Measurements from ENCODE around the gene ASIC1. TPM values are rescaled to one million over a fixed set of nuclear protein-coding genes. Genes with fewer than 3 reads are reported as not detected.

The ASIC1 gene
- total RNA-seq, 1 experiment from 2014 or later: 6.0 TPM

GRCh38 chr12:50110127-50110761, 52.8 kb downstream of the ASIC1 start:
- peaks cover 14% of the 10 kb centered on the region; the same call in 1 of the 2 replicates for H3K4me1 ChIP-seq (ENCODE audit: insufficient read depth, low read length)
- H3K79me2 ChIP-seq (ENCODE audit: low read length): peaks cover 28% of the 10 kb centered on the region
- no peaks in the 10 kb centered on the region for H3K27me3 ChIP-seq (ENCODE audit: low read length)
- H3F3A ChIP-seq (ENCODE audit: low read length, unreplicated experiment): no peaks in the 10 kb centered on the region
- no peak overlapping the region for H3K27ac ChIP-seq (ENCODE audit: low read length)
- 0 out of 2 replicates have a peak, but pooled peaks cover 5% of the 10 kb centered on the region for H4K20me1 ChIP-seq (ENCODE audit: low read length)
- H2AFZ ChIP-seq (ENCODE audit: low read length): peak overlapping the region; percentile 48; the same call in 1 of the 2 replicates
- no TSS peak for BruUV-seq (replicated peaks)
- POLR2A ChIA-PET (ENCODE audit: unreplicated experiment): interaction anchor here (0.6 kb wide), 1 partner anchor 147 kb away, joined by 3 read pairs; no protein-coding TSS in a partner anchor
- ATAC-seq (no peak), DNase-seq (no peak)
- H3K9me3 ChIP-seq (ENCODE audit: low read length): no peaks in the 10 kb centered on the region
- no peak overlapping the region for H3K4me2 ChIP-seq (ENCODE audit: low read length)
- H3K4me3 ChIP-seq (ENCODE audit: low read length): no peak overlapping the region
- intact Hi-C loops (cut with micrococcal nuclease): loop anchor here (5.0 kb wide), 1 partner anchor 33 kb away; no protein-coding TSS in a partner anchor
- H3K36me3 ChIP-seq (ENCODE audit: low read depth, low read length): no peaks in the 10 kb centered on the region
- CTCF ChIA-PET: interaction anchor here (0.6 to 0.8 kb wide), 2 partner anchors 26 to 150 kb away, joined by 3 to 4 read pairs; no protein-coding TSS in a partner anchor
- H3K9ac ChIP-seq (ENCODE audit: low read length): no peak overlapping the region
- H3K9me2 ChIP-seq (replicated peaks; ENCODE audit: low read length): no peaks in the 10 kb centered on the region
- no peak for TF ChIP-seq EZH2 (IDR thresholded peaks at IDR 0.05; ENCODE audit: low read length, unreplicated experiment)
- no peak for TF ChIP-seq CTCF (conservative IDR thresholded peaks at IDR 0.05; ENCODE audit: low read depth, low read length)
- no peak for TF ChIP-seq EZH2phosphoT487 (IDR thresholded peaks at IDR 0.05; ENCODE audit: borderline replicate concordance, low read length)

GRCh38 chr12:50110762-50111351, 53.5 kb downstream of the ASIC1 start:
- Histone ChIP-seq H3K4me2 (ENCODE audit: low read length) (0 out of 2 replicates have a peak overlapping the region, but pooled peaks have one; percentile 46), H3K9ac (ENCODE audit: low read length) (no peak overlapping the region), H3K4me3 (ENCODE audit: low read length) (no peak overlapping the region), H3K27ac (ENCODE audit: low read length) (no peak overlapping the region), H3K4me1 (ENCODE audit: insufficient read depth, low read length) (peaks cover 14% of the 10 kb centered on the region; the same call in 1 of the 2 replicates), H3K9me3 (ENCODE audit: low read length) (no peaks in the 10 kb centered on the region), H2AFZ (ENCODE audit: low read length) (peak overlapping the region; percentile 48; the same call in 1 of the 2 replicates), H3K27me3 (ENCODE audit: low read length) (no peaks in the 10 kb centered on the region), H4K20me1 (ENCODE audit: low read length) (0 out of 2 replicates have a peak, but pooled peaks cover 5% of the 10 kb centered on the region), H3F3A (ENCODE audit: low read length, unreplicated experiment) (no peaks in the 10 kb centered on the region), H3K79me2 (ENCODE audit: low read length) (peaks cover 34% of the 10 kb centered on the region), H3K36me3 (ENCODE audit: low read depth, low read length) (no peaks in the 10 kb centered on the region), H3K9me2 (replicated peaks; ENCODE audit: low read length) (no peaks in the 10 kb centered on the region)
- ATAC-seq: no peak
- BruUV-seq (replicated peaks): no TSS peak
- intact Hi-C loops (cut with micrococcal nuclease): loop anchor here (5.0 kb wide), 1 partner anchor 34 kb away; no protein-coding TSS in a partner anchor
- ChIA-PET POLR2A (ENCODE audit: unreplicated experiment) (interaction anchor here (0.6 kb wide), 1 partner anchor 148 kb away, joined by 3 read pairs; no protein-coding TSS in a partner anchor), CTCF (interaction anchor here (0.6 to 1.8 kb wide), 4 partner anchors 15 to 150 kb away, joined by 3 to 19 read pairs (median 4); no protein-coding TSS in a partner anchor)
- peak; percentile 22 for DNase-seq
- TF ChIP-seq EZH2 (IDR thresholded peaks at IDR 0.05; ENCODE audit: low read length, unreplicated experiment) (no peak), CTCF (conservative IDR thresholded peaks at IDR 0.05; ENCODE audit: low read depth, low read length) (no peak), EZH2phosphoT487 (IDR thresholded peaks at IDR 0.05; ENCODE audit: borderline replicate concordance, low read length) (no peak)

Measured in PC-3 (cell line).